NCI-H510A (cell line): ENCODE measurements around the gene IFI44L.

Experiments
- DNase-seq: peaks from one replicate; lab custom pipeline; 2025; lab: John Stamatoyannopoulos, UW

IFI44L gene

GRCh38 chr1:78641558-78641957, 21.3 kb downstream of the IFI44L start:
- no peak for DNase-seq

DNA sequence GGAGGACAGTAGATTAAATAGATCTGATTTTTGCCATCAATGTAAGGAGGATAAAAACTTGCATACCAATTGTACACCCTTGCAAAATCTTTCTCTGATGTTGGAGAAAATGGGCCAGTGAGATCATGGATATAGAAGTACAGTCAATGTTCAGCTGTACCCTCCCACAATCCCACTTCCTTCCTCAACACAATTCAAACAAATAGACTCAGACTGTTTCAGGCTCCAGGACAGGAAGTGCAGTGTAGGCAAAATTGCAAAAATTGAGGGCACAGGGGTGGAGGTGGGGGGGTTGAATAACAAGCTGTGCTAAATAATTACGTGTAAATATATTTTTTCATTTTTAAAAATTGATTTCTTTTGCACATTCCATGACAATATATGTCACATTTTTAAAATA, 25.5 kb downstream of the IFI44L start:
- no peak for DNase-seq

DNA sequence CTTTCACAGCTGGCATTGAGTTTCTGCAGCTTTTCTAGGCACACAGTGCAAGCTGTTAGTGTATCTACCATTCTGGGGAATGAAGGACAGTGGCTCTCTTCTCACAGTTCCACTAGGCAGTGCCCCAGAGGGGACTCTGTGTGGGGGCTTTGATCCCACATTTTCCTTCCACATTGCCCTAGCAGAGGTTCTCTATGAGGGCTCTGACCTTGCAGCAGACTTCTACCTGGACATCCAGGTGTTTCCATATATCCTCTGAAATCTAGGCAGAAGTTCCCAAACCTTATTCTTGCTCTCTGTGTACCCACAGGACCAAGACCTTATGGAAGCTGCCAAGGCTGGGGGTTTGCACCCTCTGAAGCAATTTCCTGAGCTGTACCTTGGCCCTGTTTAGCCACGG, 27.0 kb downstream of the IFI44L start:
- DNase-seq, result no peak

DNA sequence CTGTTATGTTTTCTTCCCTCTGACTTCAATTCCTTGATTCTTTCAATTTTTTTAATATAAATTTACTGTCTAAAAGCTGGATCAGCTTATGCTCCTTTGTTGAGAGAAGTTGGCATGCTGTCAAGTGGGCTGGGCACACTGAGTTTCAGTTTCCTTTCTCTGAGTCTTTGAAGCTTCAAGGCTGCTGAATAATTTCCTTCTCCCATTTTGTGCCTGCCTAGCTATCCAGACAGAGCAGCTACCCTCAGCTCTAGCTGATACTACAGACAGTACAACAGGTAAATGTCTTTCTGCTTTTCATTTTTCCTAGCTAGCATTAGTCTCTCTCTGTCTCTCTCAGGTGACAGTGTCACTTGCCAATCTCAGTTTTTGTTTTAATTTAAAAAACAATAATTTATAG, 29.4 kb downstream of the IFI44L start, which contains the start of gene IFI44:
IFI44 (plus strand) TSS at position 204 of the 400 bp plus-strand sequence. CDS start 365 bp downstream, outside the sequence.
- DNase-seq, result no peak

DNA sequence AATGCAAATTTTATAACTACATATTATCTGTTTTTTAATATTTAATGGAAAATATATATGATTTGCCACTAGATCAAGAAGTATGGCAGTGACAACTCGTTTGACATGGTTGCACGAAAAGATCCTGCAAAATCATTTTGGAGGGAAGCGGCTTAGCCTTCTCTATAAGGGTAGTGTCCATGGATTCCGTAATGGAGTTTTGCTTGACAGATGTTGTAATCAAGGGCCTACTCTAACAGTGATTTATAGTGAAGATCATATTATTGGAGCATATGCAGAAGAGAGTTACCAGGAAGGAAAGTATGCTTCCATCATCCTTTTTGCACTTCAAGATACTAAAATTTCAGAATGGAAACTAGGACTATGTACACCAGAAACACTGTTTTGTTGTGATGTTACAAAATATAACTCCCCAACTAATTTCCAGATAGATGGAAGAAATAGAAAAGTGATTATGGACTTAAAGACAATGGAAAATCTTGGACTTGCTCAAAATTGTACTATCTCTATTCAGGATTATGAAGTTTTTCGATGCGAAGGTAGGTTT, 29.9 kb downstream of the IFI44L start:
- DNase-seq, result no peak

DNA sequence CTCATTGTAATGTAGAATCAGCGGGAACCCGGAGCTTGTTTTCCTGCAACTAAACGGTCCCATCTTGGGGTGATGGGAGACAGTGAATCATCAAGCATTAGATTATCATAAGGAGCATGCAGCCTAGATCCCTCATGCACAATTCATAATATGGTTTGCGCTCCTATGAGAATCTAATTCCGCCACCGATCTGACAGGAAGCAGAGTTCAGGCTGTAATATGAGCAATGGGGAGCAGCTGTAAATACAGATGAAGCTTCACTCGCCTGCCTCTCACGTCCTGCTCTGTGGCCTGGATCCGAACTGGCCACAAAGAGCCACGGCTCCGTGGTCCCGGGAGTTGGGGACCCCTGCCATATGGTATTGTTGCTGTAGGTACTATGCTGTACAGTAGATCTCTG, 31.0 kb downstream of the IFI44L start:
- DNase-seq, result no peak

DNA sequence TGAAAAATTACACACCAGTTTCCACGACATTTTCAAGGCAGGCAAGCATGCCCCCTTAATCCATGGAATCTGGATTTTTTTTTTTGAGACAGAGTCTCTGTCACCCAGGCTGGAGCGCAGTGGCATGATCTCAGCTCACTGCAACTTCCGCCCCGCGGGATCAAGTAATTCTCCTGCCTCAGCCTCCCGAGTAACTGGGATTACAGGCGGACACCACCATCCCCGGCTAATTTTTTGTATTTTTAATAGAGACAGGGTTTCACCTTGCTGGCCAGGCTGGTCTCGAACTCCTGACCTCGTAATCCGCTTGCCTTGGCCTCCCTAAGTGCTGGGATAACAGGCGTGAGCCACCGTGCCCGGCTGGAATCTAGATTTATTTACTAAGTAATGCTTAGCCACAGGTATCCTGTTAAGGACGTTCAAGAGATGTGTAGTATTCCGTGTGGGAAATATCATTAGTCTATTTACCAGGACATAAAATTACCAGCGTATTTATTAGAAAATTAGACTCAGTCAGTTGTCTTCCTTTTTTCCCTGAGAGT, 31.8 kb downstream of the IFI44L start:
- DNase-seq, result no peak

- no peak for DNase-seq
Observed at GRCh38 chr1:78658901-78659300, 38.7 kb downstream of the IFI44L start.

GRCh38 chr1:78663923-78664322, 43.7 kb downstream of the IFI44L start:
- DNase-seq, result no peak

DNA sequence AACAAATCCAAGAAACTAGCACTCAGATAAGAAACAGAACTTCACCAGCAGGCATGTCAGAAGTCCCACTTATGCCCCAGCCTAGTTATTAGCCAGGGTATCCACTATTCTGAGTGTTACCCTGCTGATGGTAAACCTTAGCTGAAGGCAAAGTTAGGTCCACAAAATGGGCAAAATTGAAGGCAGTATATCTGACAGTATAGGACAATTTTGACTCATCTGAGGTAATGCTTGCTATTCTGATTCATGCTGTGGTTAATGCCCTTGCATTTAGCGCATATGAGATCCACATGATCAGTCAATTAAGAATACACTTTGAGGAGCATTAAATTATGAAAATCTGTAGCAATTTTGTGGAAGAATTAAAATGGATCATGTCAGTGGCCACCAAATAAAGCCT, 44.5 kb downstream of the IFI44L start:
- DNase-seq, result no peak

DNA sequence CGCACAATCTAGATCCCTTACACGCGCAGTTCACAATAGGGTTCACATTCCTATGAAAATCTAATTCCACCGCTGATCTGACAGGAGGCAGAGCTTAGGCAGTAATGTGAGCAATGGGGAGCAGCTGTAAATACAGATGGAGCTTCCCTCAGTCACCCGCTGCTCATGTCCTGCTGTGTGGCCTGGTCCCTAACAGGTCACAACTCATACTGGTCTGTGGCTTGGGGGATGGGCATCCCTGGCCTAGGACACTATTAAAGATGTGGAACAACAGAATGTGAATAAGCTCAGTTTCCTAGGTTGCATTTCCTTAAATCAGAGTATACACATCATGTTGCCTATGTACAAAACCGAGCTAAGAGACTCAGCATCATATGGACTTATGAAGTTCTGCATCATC, 45.6 kb downstream of the IFI44L start:
- no peak for DNase-seq

DNA sequence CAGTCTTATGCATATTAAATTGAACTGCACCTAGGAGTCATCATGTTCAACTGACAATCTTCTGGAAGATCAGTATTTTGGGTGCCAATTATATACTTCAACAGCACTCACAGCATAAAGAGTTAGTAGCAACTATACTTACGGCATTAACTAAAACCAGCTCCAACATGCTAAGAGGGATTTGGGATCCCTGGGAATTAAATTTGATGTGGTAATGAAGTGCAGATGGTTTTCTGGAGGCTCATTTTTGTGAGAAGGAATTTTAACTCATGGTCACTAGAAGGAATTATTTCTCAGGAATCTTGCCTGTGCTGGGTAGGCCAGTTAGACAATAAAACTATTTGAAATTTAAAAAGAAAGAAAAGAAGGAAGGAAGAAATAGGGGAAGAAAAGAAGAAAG, 47.7 kb downstream of the IFI44L start:
- no peak for DNase-seq

GRCh38 chr1:78668427-78668826, 48.2 kb downstream of the IFI44L start:
- DNase-seq, result no peak

- no peak for DNase-seq
Observed at GRCh38 chr1:78672428-78672827, 52.2 kb downstream of the IFI44L start.

GRCh38 chr1:78673120-78673519, 52.9 kb downstream of the IFI44L start:
- DNase-seq, result peak; percentile 17

GRCh38 chr1:78676347-78676982, 56.2 kb downstream of the IFI44L start:
- DNase-seq, result peak; percentile 10

GRCh38 chr1:78676993-78677392, 56.7 kb downstream of the IFI44L start:
- DNase-seq, result no peak

GRCh38 chr1:78677788-78678187, 57.5 kb downstream of the IFI44L start:
- no peak for DNase-seq

- DNase-seq, result no peak
Observed at GRCh38 chr1:78678324-78678723, 58.1 kb downstream of the IFI44L start.

- no peak for DNase-seq
Observed at GRCh38 chr1:78681265-78681664, 61.0 kb downstream of the IFI44L start.

- DNase-seq, result no peak
Observed at GRCh38 chr1:78682496-78682895, 62.2 kb downstream of the IFI44L start.

DNA sequence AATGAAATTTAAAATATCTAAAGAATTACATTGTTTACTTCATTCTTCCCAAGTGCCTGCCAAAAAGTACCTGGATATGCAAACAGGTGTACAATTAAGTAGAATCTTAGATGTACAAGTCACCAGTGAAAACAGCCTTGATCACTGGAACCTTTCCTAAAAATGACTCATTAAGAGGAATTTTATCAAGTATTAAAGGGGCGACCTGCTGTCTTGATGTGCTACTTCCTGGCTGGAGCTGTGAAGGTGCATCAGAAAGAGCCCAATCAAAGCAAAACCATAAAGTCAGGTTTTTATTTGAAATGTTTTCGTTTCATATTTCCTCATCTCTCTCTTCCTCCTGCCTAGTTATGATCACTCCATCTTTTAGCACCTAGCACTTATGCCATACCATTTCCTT, 62.8 kb downstream of the IFI44L start:
- DNase-seq, result no peak

DNA sequence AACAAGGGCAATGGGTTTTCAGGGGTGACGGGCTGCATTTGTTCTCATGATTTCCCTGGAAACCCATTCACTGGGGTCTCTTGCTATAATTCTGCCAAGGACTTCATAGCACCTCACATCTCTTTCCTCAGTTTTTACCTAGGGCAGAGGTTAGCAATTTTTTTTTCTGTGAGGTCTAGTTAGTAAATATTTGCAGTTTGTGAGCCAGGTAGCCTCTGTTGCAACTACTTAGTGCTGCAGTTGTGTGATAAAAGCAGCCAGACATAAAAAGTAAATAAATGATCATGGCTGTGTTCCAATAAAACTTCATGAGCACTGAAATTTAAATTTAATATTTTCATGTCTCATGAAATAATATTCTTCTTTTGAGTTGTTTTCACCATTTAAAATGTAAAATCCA, 67.1 kb downstream of the IFI44L start:
- DNase-seq, result no peak

DNA sequence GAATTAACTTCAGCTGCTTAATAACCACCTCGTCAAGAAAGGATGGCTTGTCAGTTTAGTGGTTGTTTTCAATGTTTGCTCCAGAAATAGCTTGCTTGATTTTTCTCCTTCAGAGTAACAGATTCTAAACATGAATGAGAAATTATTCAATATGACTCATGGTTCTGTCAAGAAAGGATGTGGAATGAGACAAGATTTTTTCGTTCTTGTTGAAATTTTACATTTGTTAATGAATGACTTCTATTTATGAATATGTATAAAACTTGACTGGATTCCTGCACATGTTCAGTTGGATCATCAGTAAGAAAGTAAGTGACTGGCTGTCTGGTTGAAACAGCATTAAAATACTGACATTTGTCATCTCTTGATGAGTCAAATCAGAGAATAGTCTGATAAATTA, 67.7 kb downstream of the IFI44L start:
- DNase-seq, result no peak
